DOHH2 (cell line): ENCODE measurements around the gene SIAH2.

Experiments
- H3F3A ChIP-seq: fragments of 200-600 bp; sonication (generic), shearing (Covaris generic); 2 replicates; pipeline ENCODE4 v1.6.0; 2016; ENCODE audit warnings: antibody characterized with exemption, mild to moderate bottlenecking; ENCODE audit not compliant: control insufficient read depth, insufficient read depth
- H3K27ac ChIP-seq: fragments of 200-600 bp; sonication (generic); 2 replicates; pipeline ENCODE4 v1.5.1; 2014; ENCODE audit warnings: low read depth, mild to moderate bottlenecking, low read length, moderate library complexity
- H3K27me3 ChIP-seq: fragments of 200-600 bp; sonication (generic); 2 replicates; pipeline ENCODE4 v1.6.1; 2014; ENCODE audit warnings: mild to moderate bottlenecking, low read length, mixed read lengths; ENCODE audit not compliant: control insufficient read depth
- H3K36me3 ChIP-seq: fragments of 200-600 bp; sonication (generic); 2 replicates; pipeline ENCODE4 v1.6.1; 2014; ENCODE audit warnings: mild to moderate bottlenecking, low read length, moderate library complexity, mixed read lengths; ENCODE audit not compliant: control insufficient read depth
- H3K4me1 ChIP-seq: fragments of 200-600 bp; sonication (generic); 2 replicates; pipeline ENCODE4 v1.6.1; 2014; ENCODE audit warnings: mild to moderate bottlenecking, low read length, mixed read lengths; ENCODE audit not compliant: control insufficient read depth
- H3K4me2 ChIP-seq: fragments of 200-600 bp; sonication (generic); 2 replicates; pipeline ENCODE4 v1.6.0; 2014; ENCODE audit warnings: mild to moderate bottlenecking, low read length, moderate library complexity
- H3K4me3 ChIP-seq: fragments of 200-600 bp; sonication (generic); 2 replicates; pipeline ENCODE4 v1.5.1; 2014; ENCODE audit warnings: mild to moderate bottlenecking, low read length, mixed read lengths
- H3K79me2 ChIP-seq: fragments of 200-600 bp; sonication (generic); 2 replicates; pipeline ENCODE4 v1.6.1; 2014; ENCODE audit warnings: mild to moderate bottlenecking, low read length, mixed read lengths; ENCODE audit not compliant: control insufficient read depth
- H3K9me2 ChIP-seq: fragments of 200-600 bp; sonication (generic); replicated peaks from 2 replicates; pipeline ENCODE4 v1.6.1; 2014; ENCODE audit warnings: mild to moderate bottlenecking, low read length, mixed read lengths; ENCODE audit not compliant: control insufficient read depth
- H3K9me3 ChIP-seq: fragments of 200-600 bp; sonication (generic); 2 replicates; pipeline ENCODE4 v1.6.1; 2014; ENCODE audit warnings: antibody characterized with exemption, low read length, mixed read lengths; ENCODE audit not compliant: control insufficient read depth, insufficient read depth
- H4K20me1 ChIP-seq: fragments of 200-600 bp; sonication (generic); 2 replicates; pipeline ENCODE4 v1.6.0; 2014; ENCODE audit warnings: low read depth, mild to moderate bottlenecking, antibody characterized with exemption, low read length, moderate library complexity; ENCODE audit not compliant: control insufficient read depth, insufficient read depth
- EZH2phosphoT487 ChIP-seq: fragments of 200-600 bp; sonication (generic); IDR thresholded peaks from 2 replicates; pipeline ENCODE4 v1.6.1; 2017; ENCODE audit warnings: borderline replicate concordance, mild to moderate bottlenecking, antibody characterized with exemption, low read length, moderate library complexity, mixed read lengths
- TF ChIP-seq, protein P1 (sequence below): fragments of 200-600 bp; sonication (generic); IDR thresholded peaks from one replicate; pipeline ENCODE4 v1.5.1; 2014; ENCODE audit warnings: antibody characterized with exemption, mild to moderate bottlenecking, low read depth, low read length; ENCODE audit not compliant: poor library complexity, severe bottlenecking

SIAH2 gene

DNA sequence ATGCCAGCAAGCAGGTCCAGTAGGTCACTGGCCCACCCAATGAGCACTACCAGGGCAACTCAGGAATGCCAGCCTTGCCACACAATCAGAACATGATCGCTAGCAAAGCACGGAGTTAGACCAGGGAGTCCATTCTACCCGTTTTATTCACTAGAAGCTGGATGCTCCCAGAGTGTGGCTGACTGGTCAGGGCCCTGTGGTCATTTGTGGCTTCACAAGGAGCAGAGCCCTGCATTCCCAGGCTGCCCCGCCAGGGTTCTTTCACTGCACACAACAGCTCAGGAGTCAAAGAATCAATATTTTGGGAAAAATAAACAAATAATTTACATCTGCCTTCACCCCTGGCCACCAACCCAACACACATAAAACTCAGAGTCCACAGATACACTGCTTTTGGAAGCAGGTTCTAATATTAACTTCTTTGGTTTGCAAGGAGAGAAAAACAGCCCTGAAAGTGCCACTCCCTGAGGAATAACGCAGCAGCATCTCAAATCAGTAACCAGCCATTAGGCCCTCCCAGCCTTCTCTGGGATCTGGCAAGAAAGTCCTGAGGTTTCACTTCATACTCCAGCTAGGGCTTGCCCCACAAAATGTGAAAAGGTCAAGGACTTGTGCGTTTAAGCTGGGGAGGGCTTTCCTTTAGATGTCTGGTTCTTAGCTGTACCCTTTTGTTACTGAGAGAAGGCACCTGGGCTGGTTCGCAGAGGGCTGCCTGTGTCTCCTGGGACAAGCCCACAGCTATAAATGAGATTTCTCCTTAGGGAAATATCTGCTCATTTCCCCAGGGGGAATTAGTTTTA, 16.0 kb downstream of the SIAH2 start:
- Histone ChIP-seq H3K27ac (no peak overlapping the region), H3K9me2 (no peaks in the 10 kb centered on the region), H3K79me2 (no peaks in the 10 kb centered on the region; the same call in 1 of the 2 replicates), H3K4me1 (peaks cover 15% of the 10 kb centered on the region), H3K4me2 (no peak overlapping the region), H3K27me3 (peaks cover 7% of the 10 kb centered on the region), H4K20me1 (peaks cover 8% of the 10 kb centered on the region; the same call in 1 of the 2 replicates), H3K4me3 (no peak overlapping the region), H3K36me3 (no peaks in the 10 kb centered on the region), H3K9me3 (no peaks in the 10 kb centered on the region), H3F3A (no peaks in the 10 kb centered on the region; the same call in 1 of the 2 replicates)
- no peak for TF ChIP-seq EZH2phosphoT487
- TF ChIP-seq, protein P1, sequence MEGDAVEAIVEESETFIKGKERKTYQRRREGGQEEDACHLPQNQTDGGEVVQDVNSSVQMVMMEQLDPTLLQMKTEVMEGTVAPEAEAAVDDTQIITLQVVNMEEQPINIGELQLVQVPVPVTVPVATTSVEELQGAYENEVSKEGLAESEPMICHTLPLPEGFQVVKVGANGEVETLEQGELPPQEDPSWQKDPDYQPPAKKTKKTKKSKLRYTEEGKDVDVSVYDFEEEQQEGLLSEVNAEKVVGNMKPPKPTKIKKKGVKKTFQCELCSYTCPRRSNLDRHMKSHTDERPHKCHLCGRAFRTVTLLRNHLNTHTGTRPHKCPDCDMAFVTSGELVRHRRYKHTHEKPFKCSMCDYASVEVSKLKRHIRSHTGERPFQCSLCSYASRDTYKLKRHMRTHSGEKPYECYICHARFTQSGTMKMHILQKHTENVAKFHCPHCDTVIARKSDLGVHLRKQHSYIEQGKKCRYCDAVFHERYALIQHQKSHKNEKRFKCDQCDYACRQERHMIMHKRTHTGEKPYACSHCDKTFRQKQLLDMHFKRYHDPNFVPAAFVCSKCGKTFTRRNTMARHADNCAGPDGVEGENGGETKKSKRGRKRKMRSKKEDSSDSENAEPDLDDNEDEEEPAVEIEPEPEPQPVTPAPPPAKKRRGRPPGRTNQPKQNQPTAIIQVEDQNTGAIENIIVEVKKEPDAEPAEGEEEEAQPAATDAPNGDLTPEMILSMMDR, result no peak

DNA sequence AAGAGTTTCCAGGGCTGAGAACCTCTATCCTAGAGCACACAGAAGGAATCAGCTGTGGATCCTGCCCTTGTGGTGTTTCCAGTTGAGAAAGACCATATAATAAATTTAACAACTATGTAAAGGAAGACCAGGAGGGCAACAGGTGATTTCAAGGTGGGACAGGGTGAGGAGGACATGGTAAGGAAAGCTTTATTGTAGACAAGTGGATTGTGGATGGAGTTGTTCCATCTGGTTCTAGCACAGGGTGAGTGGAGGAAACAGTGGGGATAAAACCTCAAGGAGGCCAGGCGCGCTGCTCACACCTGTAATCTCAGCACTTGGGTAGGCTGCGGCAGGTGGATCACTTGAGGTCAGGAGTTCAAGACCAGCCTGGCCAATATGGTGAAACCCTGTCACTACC, 17.1 kb downstream of the SIAH2 start:
- Histone ChIP-seq H4K20me1 (peaks cover 8% of the 10 kb centered on the region; the same call in 1 of the 2 replicates), H3K9me2 (no peaks in the 10 kb centered on the region), H3K36me3 (no peaks in the 10 kb centered on the region), H3K4me3 (no peak overlapping the region), H3F3A (no peaks in the 10 kb centered on the region; the same call in 1 of the 2 replicates), H3K9me3 (no peaks in the 10 kb centered on the region), H3K4me2 (no peak overlapping the region), H3K27me3 (peaks cover 7% of the 10 kb centered on the region), H3K27ac (no peak overlapping the region), H3K4me1 (peaks cover 15% of the 10 kb centered on the region), H3K79me2 (no peaks in the 10 kb centered on the region; the same call in 1 of the 2 replicates)
- no peak for TF ChIP-seq EZH2phosphoT487
- TF ChIP-seq, protein P1, result no peak

DNA sequence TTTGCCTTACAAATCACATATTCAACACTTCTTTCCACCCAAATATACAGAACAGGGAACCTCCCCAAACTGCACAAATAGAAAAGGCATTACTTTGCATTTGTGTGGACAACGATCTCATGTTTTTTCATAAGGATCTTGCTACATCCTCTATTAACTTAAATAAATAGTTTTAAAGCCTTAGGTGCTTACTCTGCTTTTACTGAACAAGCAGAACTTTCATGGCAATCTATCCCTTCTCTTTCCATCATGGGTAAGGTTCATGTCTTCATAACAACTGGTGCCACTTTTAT, 18.1 kb downstream of the SIAH2 start:
- Histone ChIP-seq H3K4me1 (peaks cover 18% of the 10 kb centered on the region), H3F3A (no peaks in the 10 kb centered on the region; the same call in 1 of the 2 replicates), H3K4me2 (no peak overlapping the region), H4K20me1 (peaks cover 8% of the 10 kb centered on the region; the same call in 1 of the 2 replicates), H3K4me3 (no peak overlapping the region), H3K27ac (no peak overlapping the region), H3K9me3 (no peaks in the 10 kb centered on the region), H3K27me3 (peaks cover 8% of the 10 kb centered on the region), H3K79me2 (no peaks in the 10 kb centered on the region; the same call in 1 of the 2 replicates), H3K36me3 (no peaks in the 10 kb centered on the region), H3K9me2 (no peaks in the 10 kb centered on the region)
- TF ChIP-seq EZH2phosphoT487, result no peak
- TF ChIP-seq, protein P1, result no peak
